Activated naive CD4-positive, alpha-beta T cell treated with anti-CD3 and anti-CD28 coated beads, Interleukin-2, amount 50 U/mL, for 72 hours (primary cell): ENCODE results near the gene RTN4R. TPM values are rescaled to one million over a fixed set of nuclear protein-coding genes. Genes with fewer than 3 reads are reported as not detected.

Experiments used
- ATAC-seq, 2 donors: fragments of 150-1000 bp; cut with Tn5 transposase; 2 replicates each; pipeline ENCODE4 v1.10.0; 2021; ENCODE audit warnings: mild to moderate bottlenecking in 2 of 2, moderate library complexity in 2 of 2
- DNase-seq, 2 donors: peaks; one replicate each; pipeline ENCODE4 v3.0.0; 2021 to 2022; ENCODE audit warnings: low spot score in 2 of 2
- H3K27ac Mint-ChIP-seq, 2 donors: one replicate each; pipeline ENCODE4 v1.8.0; 2022; ENCODE audit warnings: mild to moderate bottlenecking in 2 of 2, mixed read lengths in 2 of 2
- H3K36me3 Mint-ChIP-seq, 2 donors: one replicate each; pipeline ENCODE4 v1.8.0; 2022; ENCODE audit warnings: mixed read lengths in 2 of 2
- H3K9me3 Mint-ChIP-seq, 2 donors: one replicate each; pipeline ENCODE4 v1.8.0; 2022; ENCODE audit warnings: mixed read lengths in 2 of 2
- total RNA-seq, 2 donors: library from RNA; stranded (reverse); gene quantifications; one replicate each; pipeline ENCODE4 v1.2.3, GENCODE V29; 2022

The RTN4R gene
- total RNA-seq, 2 donors from 2014 or later = 1.1 to 2.2 TPM

GRCh38 chr22:20233351-20234313 is 34.5 kb downstream of the RTN4R start:
- H3K27ac Mint-ChIP-seq = peak overlapping the region in 1 of 2 donors; percentile 25
- no peaks in the 10 kb centered on the region for H3K36me3 Mint-ChIP-seq
- no peak for DNase-seq
- no peaks in the 10 kb centered on the region for H3K9me3 Mint-ChIP-seq
- ATAC-seq = no peak

DNA sequence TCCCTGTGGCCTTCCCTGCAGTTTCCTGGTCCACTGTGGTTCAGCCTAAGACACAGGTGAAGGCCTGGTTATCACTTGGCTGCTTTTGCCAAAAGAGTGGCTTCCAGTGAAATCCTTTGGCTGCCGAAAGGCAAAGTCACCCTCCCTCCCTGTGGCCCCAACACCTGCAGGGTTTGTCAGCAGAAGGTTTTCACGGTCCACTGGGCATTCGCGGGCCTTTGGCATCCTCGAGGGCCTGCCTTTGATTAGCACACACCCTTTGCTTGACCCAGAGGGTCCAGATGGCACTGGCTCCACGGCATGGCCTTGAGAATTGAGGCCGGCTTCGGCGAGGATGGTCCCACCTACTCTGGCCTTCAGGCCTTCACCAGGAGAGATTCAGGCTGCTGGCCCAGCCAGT is 35.3 kb downstream of the RTN4R start:
- no peak overlapping the region for H3K27ac Mint-ChIP-seq
- ATAC-seq = no peak
- no peaks in the 10 kb centered on the region for H3K9me3 Mint-ChIP-seq
- DNase-seq = no peak
- no peaks in the 10 kb centered on the region for H3K36me3 Mint-ChIP-seq

GRCh38 chr22:20232237-20232598 is 35.9 kb downstream of the RTN4R start:
- H3K27ac Mint-ChIP-seq = no peak overlapping the region
- H3K36me3 Mint-ChIP-seq = no peaks in the 10 kb centered on the region
- ATAC-seq (no peak), DNase-seq (no peak)
- no peaks in the 10 kb centered on the region for H3K9me3 Mint-ChIP-seq

DNA sequence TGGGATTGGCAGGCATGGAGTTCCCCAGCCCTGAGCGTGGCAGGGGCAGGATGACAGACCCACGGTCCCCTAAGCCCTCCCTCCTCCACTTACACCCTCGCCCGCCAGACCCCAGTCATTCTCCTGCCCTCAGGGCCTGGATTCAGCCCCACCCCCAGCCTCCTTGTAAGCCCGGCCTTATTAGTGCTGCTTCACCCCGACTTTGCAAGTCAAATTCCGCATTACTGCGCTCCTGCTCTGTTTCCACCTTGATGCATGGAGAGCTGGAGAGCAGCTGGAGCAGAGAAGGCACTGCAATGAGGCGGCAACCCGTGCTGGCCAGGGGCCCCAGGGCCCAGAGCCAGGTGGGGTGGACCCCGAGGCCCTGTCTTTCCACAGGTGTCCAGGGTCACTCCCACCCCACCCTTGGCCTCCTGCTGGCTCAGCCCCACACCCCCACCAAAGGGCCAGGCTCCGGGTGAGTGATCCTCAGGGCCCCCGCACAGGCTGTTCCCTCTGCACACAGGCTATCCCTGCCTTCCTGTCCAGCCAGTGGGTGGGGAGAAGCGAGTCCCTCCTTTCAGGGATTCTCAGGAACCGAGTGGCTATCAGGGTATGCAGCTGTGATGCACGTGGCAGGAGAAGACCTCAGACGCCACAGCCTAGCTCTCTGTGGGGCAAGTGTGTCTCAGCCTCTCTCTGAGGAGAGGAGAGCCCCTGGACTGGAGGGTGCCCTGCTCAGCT is 36.4 kb downstream of the RTN4R start:
- H3K9me3 Mint-ChIP-seq = no peaks in the 10 kb centered on the region
- H3K36me3 Mint-ChIP-seq = no peaks in the 10 kb centered on the region
- no peak overlapping the region for H3K27ac Mint-ChIP-seq
- ATAC-seq (peak in 1 of 2 donors; percentile 10), DNase-seq (no peak)

DNA sequence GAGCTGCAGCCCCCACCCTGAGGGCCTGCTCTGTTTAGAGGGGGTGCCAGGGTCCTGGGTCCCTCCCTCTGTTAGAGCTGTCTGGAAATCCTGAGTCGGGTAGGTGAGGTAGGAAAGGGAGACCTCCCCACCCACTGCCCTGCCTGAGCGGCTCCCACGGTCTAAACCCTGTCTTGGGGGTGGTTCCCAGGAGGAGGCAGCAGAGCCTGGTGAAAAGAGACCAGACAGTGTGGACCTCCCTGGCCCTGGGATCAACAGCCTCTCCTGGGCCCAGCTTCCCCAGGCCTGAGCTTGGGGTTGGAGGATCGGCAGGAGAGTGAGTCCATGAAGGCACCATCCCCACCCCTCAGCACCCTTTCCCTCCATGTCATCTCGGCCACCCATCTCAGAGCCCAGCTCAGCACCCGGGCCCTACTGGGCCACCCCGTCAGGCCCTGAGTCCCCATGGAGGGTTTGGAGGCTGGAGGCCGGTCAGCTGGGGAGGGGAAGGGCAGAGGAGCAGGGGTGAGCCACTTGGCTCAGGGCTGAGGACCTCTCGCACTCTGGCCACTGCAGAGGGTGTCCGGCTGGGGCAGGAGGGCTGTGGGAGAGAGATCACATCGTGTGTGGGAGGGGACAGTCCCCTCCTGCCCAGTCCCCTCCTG is 37.2 kb downstream of the RTN4R start:
- DNase-seq (no peak), ATAC-seq (no peak)
- Mint-ChIP-seq H3K36me3 (no peaks in the 10 kb centered on the region), H3K27ac (no peak overlapping the region), H3K9me3 (no peaks in the 10 kb centered on the region)

- ATAC-seq = no peak
- H3K9me3 Mint-ChIP-seq = peaks cover 4% of the 10 kb centered on the region in 2 donors
- no peak for DNase-seq
- no peak overlapping the region for H3K27ac Mint-ChIP-seq
- no peaks in the 10 kb centered on the region for H3K36me3 Mint-ChIP-seq
Measured at GRCh38 chr22:20229916-20230775, 38.0 kb downstream of the RTN4R start.

GRCh38 chr22:20228939-20229272 is 39.2 kb downstream of the RTN4R start:
- Mint-ChIP-seq H3K36me3 (no peaks in the 10 kb centered on the region), H3K27ac (no peak overlapping the region), H3K9me3 (peaks cover 11 to 12% of the 10 kb centered on the region in 2 donors)
- no peak for DNase-seq
- ATAC-seq = no peak

DNA sequence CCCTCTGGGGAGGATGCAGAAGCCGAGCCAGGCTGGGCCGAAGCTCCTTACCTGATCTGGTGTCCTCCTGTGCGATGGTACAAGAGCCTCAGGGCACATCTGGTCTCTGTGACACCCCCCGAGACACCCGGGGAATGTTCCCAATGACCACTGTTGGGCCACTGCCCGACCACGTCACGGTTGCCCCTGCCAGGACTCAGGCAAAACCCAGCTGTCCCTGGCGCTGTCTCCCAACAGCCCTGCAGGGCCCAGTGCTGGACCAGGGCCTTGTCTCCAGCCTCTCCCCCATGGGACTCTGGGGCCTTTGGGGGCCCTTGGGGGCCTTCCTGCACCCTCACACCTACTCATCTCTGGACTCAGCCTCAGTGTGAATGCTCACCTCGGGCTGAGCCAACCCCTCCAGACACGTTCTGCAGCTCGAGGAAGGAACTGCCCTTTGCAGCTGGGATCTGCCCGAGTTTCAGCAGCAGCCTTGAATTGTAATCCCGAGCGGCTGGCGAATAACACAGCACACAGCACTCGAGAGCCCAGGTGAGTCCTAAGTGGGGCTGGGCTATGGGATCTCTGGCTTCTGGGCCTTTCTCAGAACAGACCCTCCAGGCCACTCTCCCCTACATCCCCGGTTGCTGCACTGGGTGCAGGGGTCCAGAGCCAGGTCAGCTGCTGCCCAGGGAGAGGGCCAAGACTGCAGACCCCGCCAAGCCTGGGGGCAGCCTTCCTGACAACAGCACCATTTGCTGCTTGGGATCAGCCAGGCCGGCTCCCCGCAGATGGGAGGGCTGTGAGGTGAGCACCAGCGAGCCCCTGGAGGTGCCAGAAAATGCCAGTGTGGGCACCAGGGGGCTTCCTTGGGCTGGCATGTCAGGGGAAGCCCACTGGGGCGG is 39.8 kb downstream of the RTN4R start:
- ATAC-seq (no peak), DNase-seq (no peak)
- H3K27ac Mint-ChIP-seq = no peak overlapping the region
- peaks cover 11 to 12% of the 10 kb centered on the region in 2 donors for H3K9me3 Mint-ChIP-seq
- H3K36me3 Mint-ChIP-seq = no peaks in the 10 kb centered on the region

DNA sequence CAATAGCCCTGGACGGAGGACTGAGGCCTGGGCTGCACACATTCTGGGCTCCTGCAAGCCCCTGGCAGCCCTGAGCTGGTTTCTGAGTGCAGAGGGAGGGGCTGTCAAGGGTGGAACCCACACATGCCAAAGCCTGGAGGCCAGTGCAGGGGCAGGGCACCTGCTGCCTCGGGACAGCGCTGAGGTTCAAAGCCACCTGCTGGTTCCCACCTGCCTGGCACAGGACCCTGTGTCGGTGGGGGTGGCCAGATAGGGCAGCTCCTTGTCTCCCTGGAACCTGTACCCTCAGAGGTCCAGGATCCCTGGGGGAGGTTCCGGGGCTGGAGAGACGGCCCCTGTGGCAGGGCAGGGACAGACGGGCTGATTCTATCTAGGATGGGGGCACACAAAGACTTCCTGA is 40.8 kb downstream of the RTN4R start:
- peaks cover 11 to 12% of the 10 kb centered on the region in 2 donors for H3K9me3 Mint-ChIP-seq
- DNase-seq (no peak), ATAC-seq (no peak)
- H3K36me3 Mint-ChIP-seq = no peaks in the 10 kb centered on the region
- no peak overlapping the region for H3K27ac Mint-ChIP-seq

- Mint-ChIP-seq H3K27ac (no peak overlapping the region), H3K9me3 (peaks cover 11 to 12% of the 10 kb centered on the region in 2 donors), H3K36me3 (no peaks in the 10 kb centered on the region)
- DNase-seq (no peak), ATAC-seq (no peak)
Measured at GRCh38 chr22:20226760-20227350, 41.3 kb downstream of the RTN4R start.

GRCh38 chr22:20226077-20226716 is 41.9 kb downstream of the RTN4R start:
- no peak for ATAC-seq
- no peak for DNase-seq
- Mint-ChIP-seq H3K27ac (no peak overlapping the region), H3K9me3 (peaks cover 11 to 12% of the 10 kb centered on the region in 2 donors), H3K36me3 (no peaks in the 10 kb centered on the region)

DNA sequence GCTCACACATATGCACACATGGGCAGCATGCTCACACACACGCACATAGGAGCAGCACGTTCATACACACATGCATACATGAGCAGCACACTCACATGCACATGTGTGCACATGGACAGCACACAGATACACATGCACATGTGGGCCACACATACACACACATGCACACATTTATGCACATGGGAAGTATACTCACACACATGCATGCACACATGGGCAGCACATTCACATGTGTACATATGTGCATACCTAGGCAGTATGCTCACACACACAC is 42.5 kb downstream of the RTN4R start:
- H3K9me3 Mint-ChIP-seq = peaks cover 11 to 12% of the 10 kb centered on the region in 2 donors
- H3K36me3 Mint-ChIP-seq = no peaks in the 10 kb centered on the region
- no peak for ATAC-seq
- no peak for DNase-seq
- H3K27ac Mint-ChIP-seq = no peak overlapping the region

DNA sequence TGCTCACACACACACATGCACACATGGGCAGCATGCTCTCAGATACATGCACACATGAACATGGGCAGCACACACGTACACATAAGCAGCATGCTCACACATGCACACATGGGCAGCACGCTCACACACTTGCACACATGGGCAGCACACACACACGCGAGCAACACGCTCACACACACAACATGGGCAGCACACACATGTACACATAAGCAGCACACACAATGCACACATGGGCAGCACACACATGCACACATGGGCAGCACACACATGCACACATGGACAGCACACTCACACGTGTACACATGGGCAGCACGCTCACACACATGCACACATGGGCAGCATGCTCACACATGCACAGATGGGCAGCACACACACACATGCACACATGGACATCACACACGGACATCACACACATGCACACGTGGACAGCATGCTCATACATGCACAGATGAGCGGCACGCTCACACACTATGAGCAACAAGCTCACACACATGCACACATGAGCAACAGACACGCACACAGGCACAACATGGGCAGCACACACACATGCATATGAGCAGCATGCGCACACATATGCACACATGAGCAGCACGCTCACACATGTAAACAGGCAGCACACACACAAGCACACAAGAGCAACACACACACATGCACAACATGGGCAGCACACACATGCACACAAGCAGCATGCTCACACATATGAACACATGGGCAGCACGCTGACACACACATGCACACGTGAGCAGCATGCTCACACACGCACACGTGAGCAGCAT is 43.0 kb downstream of the RTN4R start:
- no peak for ATAC-seq
- Mint-ChIP-seq H3K36me3 (no peaks in the 10 kb centered on the region), H3K9me3 (peaks cover 11 to 12% of the 10 kb centered on the region in 2 donors), H3K27ac (no peak overlapping the region)
- no peak for DNase-seq

DNA sequence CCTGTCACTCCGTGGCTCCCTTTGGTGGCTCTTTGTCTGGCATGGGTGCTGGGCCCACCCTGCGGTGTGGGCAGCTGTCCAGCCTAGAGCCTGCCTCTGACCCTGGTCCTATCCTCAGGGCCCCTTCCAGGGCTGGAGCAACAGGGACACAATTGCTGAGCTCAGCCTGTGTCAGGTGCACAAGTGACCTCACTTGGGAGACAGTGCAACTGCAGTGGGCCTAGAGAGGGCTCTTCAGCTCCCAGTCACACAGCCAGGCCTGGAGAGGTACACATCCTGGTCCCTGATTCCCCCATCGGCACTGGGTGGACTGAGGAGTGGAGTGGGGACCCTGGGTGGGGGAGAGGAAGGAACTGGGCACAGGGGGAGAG is 43.9 kb downstream of the RTN4R start:
- no peak for DNase-seq
- Mint-ChIP-seq H3K27ac (no peak overlapping the region), H3K9me3 (peaks cover 11 to 12% of the 10 kb centered on the region in 2 donors), H3K36me3 (no peaks in the 10 kb centered on the region)
- no peak for ATAC-seq
